ENCODE measurements around the gene RORC. TPM values are rescaled to one million over a fixed set of nuclear protein-coding genes. Genes with fewer than 3 reads are reported as not detected.

Gene RORC
- total and polyA plus RNA-seq, 8 donors = 11.9 to 36.7 (median 23.1) TPM

DNA sequence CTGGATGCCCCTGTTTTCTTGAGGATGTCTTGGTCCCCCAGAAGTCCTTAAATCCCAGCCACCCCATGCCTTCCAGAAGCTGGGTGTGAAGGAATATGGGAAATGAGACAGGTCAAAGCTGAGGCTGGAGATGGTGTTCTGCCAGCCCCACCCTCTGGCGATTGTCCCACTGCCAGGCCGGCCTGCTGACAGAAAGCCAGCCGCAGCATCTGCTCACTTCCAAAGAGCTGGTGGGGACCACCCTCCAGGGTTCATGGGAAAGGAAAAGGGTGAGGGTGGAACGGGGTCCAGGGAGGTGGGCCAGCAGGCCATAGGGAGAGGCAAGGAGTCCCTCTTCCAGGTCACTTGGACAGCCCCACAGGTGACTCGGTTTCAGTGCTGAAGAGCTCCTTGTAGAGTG is 24.5 kb downstream of the RORC start:
- WGBS, 2 donors = 73 to 80% methylated on average over 5 of the region's 5 CpGs
- FAIRE-seq = no peak
- ATAC-seq = no peak
- H3K4me3 ChIP-seq = no peak overlapping the region
- peaks cover 0 to 23% (median 3%) of the 10 kb centered on the region in 3 donors for H3K36me3 ChIP-seq
- intact Hi-C loops (cut with DNase I) = no loop called here
- TF ChIP-seq CTCF (IDR thresholded peaks at IDR 0.05) = no peak
- H3K27ac ChIP-seq = no peak overlapping the region
- no peaks in the 10 kb centered on the region for H3K9me3 ChIP-seq
- peaks cover 0 to 18% (median 11%) of the 10 kb centered on the region in 3 donors for H3K4me1 ChIP-seq
- no peaks in the 10 kb centered on the region for H3K27me3 ChIP-seq
- DNase-seq = peak in 2 of 6 donors; percentile 19 to 36

GRCh38 chr1:151806170-151806569 is 25.4 kb downstream of the RORC start:
- intact Hi-C loops (cut with DNase I) = no loop called here
- Histone ChIP-seq H3K27me3 (no peaks in the 10 kb centered on the region), H3K36me3 (peaks cover 0 to 14% (median 3%) of the 10 kb centered on the region in 3 donors), H3K4me1 (peaks cover 0 to 18% (median 11%) of the 10 kb centered on the region in 3 donors), H3K9me3 (no peaks in the 10 kb centered on the region), H3K4me3 (no peak overlapping the region), H3K27ac (no peak overlapping the region)
- ATAC-seq (no peak), FAIRE-seq (no peak), DNase-seq (peak in 2 of 6 donors; percentile 13 to 70)
- TF ChIP-seq CTCF (IDR thresholded peaks at IDR 0.05) = no peak
- WGBS, 2 donors = 81 to 84% methylated on average over 7 of the region's 7 CpGs

GRCh38 chr1:151805066-151805820 is 26.4 kb downstream of the RORC start, which contains the start of gene LINGO4:
TSS of gene LINGO4 (minus strand) at chr1:151805419. CDS start at chr1:151802704, 2,715 bp downstream.
- Histone ChIP-seq H3K27ac (no peak within 1 kb of the TSS), H3K4me3 (no peak within 1 kb of the TSS), H3K9me3 (no peaks in the 10 kb centered on the region), H3K27me3 (no peaks in the 10 kb centered on the region), H3K36me3 (peaks cover 0 to 10% (median 3%) of the 10 kb centered on the region in 3 donors), H3K4me1 (peaks cover 0 to 11% (median 10%) of the 10 kb centered on the region in 3 donors)
- intact Hi-C loops (cut with DNase I) = no loop called here
- ATAC-seq = peak in 2 of 4 donors; percentile 19 to 36
- no peak for TF ChIP-seq CTCF (IDR thresholded peaks at IDR 0.05)
- WGBS, 2 donors = 31 to 40% methylated on average over 12 of the region's 12 CpGs
- peak in 2 of 6 donors; percentile 14 to 63 for DNase-seq
- FAIRE-seq = no peak

DNA sequence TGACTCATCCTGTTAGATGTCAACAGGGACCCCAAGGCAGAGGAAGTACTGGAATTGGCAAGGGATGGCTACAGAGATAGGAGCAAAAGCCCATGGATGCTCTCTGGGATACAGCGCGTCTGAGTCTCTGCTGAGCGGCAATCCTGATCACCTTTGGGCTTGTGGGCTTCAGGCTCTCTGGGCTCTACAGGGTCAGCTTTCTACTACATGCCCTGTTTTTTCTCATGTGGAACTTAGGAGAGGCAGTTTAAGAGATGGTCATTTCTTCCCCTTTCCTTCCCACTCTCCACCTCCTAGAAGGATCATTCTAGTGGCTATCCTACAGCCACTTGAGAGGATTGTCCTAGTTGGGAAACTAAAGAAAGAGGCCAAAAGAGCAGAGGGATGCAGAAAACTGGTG is 27.7 kb downstream of the RORC start:
- WGBS, 2 donors = 92 to 95% methylated on average over 3 of the region's 3 CpGs
- FAIRE-seq (no peak), ATAC-seq (no peak), DNase-seq (peak in 1 of 6 donors; percentile 6)
- H3K36me3 ChIP-seq = peaks cover 0 to 10% (median 3%) of the 10 kb centered on the region in 3 donors
- no peak overlapping the region for H3K27ac ChIP-seq
- no peaks in the 10 kb centered on the region for H3K4me1 ChIP-seq
- no peak for TF ChIP-seq CTCF (IDR thresholded peaks at IDR 0.05)
- H3K27me3 ChIP-seq = no peaks in the 10 kb centered on the region
- H3K4me3 ChIP-seq = no peak overlapping the region
- H3K9me3 ChIP-seq = no peaks in the 10 kb centered on the region
- intact Hi-C loops (cut with DNase I) = no loop called here

DNA sequence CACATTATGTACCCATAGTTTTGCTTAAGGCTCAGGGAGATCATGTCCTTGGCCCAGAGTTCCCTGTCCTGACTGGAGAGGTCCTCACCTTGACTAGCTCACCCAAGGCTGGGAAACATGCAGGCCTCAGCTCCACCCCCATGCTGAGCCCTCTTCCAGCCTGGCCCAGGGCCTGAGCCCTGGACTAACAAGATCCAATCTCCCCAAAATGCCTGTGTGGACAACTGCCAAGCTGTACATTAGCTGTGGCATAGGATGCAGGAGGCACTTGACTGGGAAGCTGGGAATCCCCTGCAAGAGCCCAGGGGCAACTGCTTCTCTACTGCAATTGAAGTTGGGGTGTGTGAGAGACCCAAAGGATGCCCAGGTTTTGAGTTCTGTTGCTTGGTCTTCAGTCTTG is 28.4 kb downstream of the RORC start:
- no peaks in the 10 kb centered on the region for H3K9me3 ChIP-seq
- no peak for FAIRE-seq
- no peak overlapping the region for H3K27ac ChIP-seq
- H3K4me3 ChIP-seq = no peak overlapping the region
- H3K4me1 ChIP-seq = no peaks in the 10 kb centered on the region
- DNase-seq = peak in 1 of 6 donors; percentile 25
- peaks cover 0 to 4% (median 2%) of the 10 kb centered on the region in 3 donors for H3K36me3 ChIP-seq
- ATAC-seq = no peak
- TF ChIP-seq CTCF (IDR thresholded peaks at IDR 0.05) = no peak
- intact Hi-C loops (cut with DNase I) = no loop called here
- H3K27me3 ChIP-seq = no peaks in the 10 kb centered on the region

Data from pancreas (tissue), 10 donors.